A549 (cell line): Measurements from ENCODE around the gene NCDN. TPM values are rescaled to one million over a fixed set of nuclear protein-coding genes. Genes with fewer than 3 reads are reported as not detected.

ENCODE experiments used
- polyA plus RNA-seq, 4 experiments: library from polyadenylated mRNA; depleted of rRNA in 3 of 4; stranded (reverse); fragments of >200 nt; fragmentation: RNase III in 1 of 4; extraction: RNeasy Plus Mini Kit Qiagen cat#74134 plus additional on column Dnase treatment in 1 of 4; gene quantifications; 2 replicates in 3 of 4; 3 replicates in 1 of 4; pipeline ENCODE4 v1.2.3, GENCODE V29; 2011 to 2017

NCDN gene
- polyA plus RNA-seq, 2 of the 4 experiments (the other 2 are of a cell fraction): 7.0 to 16.8 TPM

Other genes starting within 250 kb of the NCDN start
- 36.9 and 41.9 TPM in 2 replicates for gene KIAA0319L, start 396 bp upstream of the NCDN start, polyA plus RNA-seq (2011; rRNA removed)
- 18.2 to 19.3 TPM (median 18.8 TPM) in 3 replicates for gene KIAA0319L, start 396 bp upstream of the NCDN start, polyA plus RNA-seq (2017; fragmentation: RNase III; extraction: RNeasy Plus Mini Kit Qiagen cat#74134 plus additional on column Dnase treatment)
- 0.16 and 0.20 TPM in 2 replicates for gene TFAP2E, start 15.5 kb downstream of the NCDN start, polyA plus RNA-seq (2011; rRNA removed)
- gene TFAP2E, start 15.5 kb downstream of the NCDN start, polyA plus RNA-seq (2017; fragmentation: RNase III; extraction: RNeasy Plus Mini Kit Qiagen cat#74134 plus additional on column Dnase treatment): 0.22 to 0.46 TPM (median 0.31 TPM) in 3 replicates
- 88.3 and 89.7 TPM in 2 replicates for gene PSMB2, start 83.7 kb downstream of the NCDN start, polyA plus RNA-seq (2011; rRNA removed)
- 79.3 to 87.3 TPM (median 84.6 TPM) in 3 replicates for gene PSMB2, start 83.7 kb downstream of the NCDN start, polyA plus RNA-seq (2017; fragmentation: RNase III; extraction: RNeasy Plus Mini Kit Qiagen cat#74134 plus additional on column Dnase treatment)
- 12.0 and 12.1 TPM in 2 replicates for gene C1orf216, start 161.1 kb downstream of the NCDN start, polyA plus RNA-seq (2011; rRNA removed)
- 14.7 to 18.0 TPM (median 17.7 TPM) in 3 replicates for gene C1orf216, start 161.1 kb downstream of the NCDN start, polyA plus RNA-seq (2017; fragmentation: RNase III; extraction: RNeasy Plus Mini Kit Qiagen cat#74134 plus additional on column Dnase treatment)
- 13.6 and 17.5 TPM in 2 replicates for gene CLSPN, start 212.2 kb downstream of the NCDN start, polyA plus RNA-seq (2011; rRNA removed)
- gene CLSPN, start 212.2 kb downstream of the NCDN start, polyA plus RNA-seq (2017; fragmentation: RNase III; extraction: RNeasy Plus Mini Kit Qiagen cat#74134 plus additional on column Dnase treatment): 17.5 to 19.0 TPM (median 18.4 TPM) in 3 replicates